Measurements from ENCODE around the gene BOK. TPM values are rescaled to one million over a fixed set of nuclear protein-coding genes. Genes with fewer than 3 reads are reported as not detected.

BOK gene
- 111 TPM in 2 replicates for total RNA-seq

GRCh38 chr2:241558532-241559322, at the start of gene BOK:
BOK (plus strand) TSS chr2:241558745; CDS start chr2:241559484, 739 bp downstream.

Other genes starting within 250 kb of the BOK start
- 309 and 346 TPM in 2 replicates for gene HDLBP, start 243.1 kb upstream of the BOK start, total RNA-seq
- gene SEPTIN2, start 242.8 kb upstream of the BOK start, total RNA-seq, result 352 and 365 TPM in 2 replicates
- 20.3 and 23.6 TPM in 2 replicates for gene FARP2, start 202.5 kb upstream of the BOK start, total RNA-seq
- 341 and 414 TPM in 2 replicates for gene STK25, start 50.2 kb upstream of the BOK start, total RNA-seq
- 55.7 and 56.1 TPM in 2 replicates for gene THAP4, start 78.4 kb downstream of the BOK start, total RNA-seq
- 58.3 and 61.6 TPM in 2 replicates for gene ATG4B, start 78.9 kb downstream of the BOK start, total RNA-seq
- gene DTYMK, start 128.1 kb downstream of the BOK start, total RNA-seq, result 116 and 134 TPM in 2 replicates
- 15.9 and 22.1 TPM in 2 replicates for gene ING5, start 143.3 kb downstream of the BOK start, total RNA-seq
- gene D2HGDH, start 175.9 kb downstream of the BOK start, total RNA-seq, result 7.5 and 10.5 TPM in 2 replicates
- not detected in 2 replicates for gene GAL3ST2, start 218.1 kb downstream of the BOK start, total RNA-seq